Fibroblast of villous mesenchyme (primary cell): ENCODE measurements around the gene HTR4. TPM values are rescaled to one million over a fixed set of nuclear protein-coding genes. Genes with fewer than 3 reads are reported as not detected.

Source experiments
- DNase-seq: peaks from one replicate; pipeline ENCODE4 v3.0.0-alpha.2; 2010; ENCODE audit warnings: low read depth
- H3K4me3 ChIP-seq: 2 replicates; pipeline ENCODE4 v1.5.1; 2011; ENCODE audit warnings: low read depth, mild to moderate bottlenecking, low read length
- CTCF ChIP-seq: IDR thresholded peaks from 2 replicates; pipeline ENCODE4 v1.5.1; 2012; ENCODE audit warnings: low read depth, mild to moderate bottlenecking, low read length; ENCODE audit not compliant: insufficient read depth
- total RNA-seq: library from RNA; depleted of rRNA; stranded (reverse); fragments of >200 nt; gene quantifications from 2 replicates; pipeline ENCODE4 v1.2.3, GENCODE V29; 2012

Gene HTR4
- total RNA-seq, 1 donor, result not detected

GRCh38 chr5:148620696-148621095 is 33.6 kb downstream of the HTR4 start:
- DNase-seq, result no peak
- no peak overlapping the region for H3K4me3 ChIP-seq
- TF ChIP-seq CTCF, result no peak

GRCh38 chr5:148620091-148620490 is 34.2 kb downstream of the HTR4 start:
- TF ChIP-seq CTCF, result no peak
- H3K4me3 ChIP-seq, result no peak overlapping the region
- DNase-seq, result no peak

- TF ChIP-seq CTCF, result no peak
- no peak for DNase-seq
- H3K4me3 ChIP-seq, result no peak overlapping the region
These were observed 34.8 kb downstream of the HTR4 start for GRCh38 chr5:148619484-148619883.

GRCh38 chr5:148615644-148616275 is 38.6 kb downstream of the HTR4 start:
- no peak overlapping the region for H3K4me3 ChIP-seq
- DNase-seq, result no peak
- no peak for TF ChIP-seq CTCF

- no peak for TF ChIP-seq CTCF
- no peak overlapping the region for H3K4me3 ChIP-seq
- DNase-seq, result no peak
These were observed 46.9 kb downstream of the HTR4 start for GRCh38 chr5:148607406-148607805.

GRCh38 chr5:148606296-148606695 is 48.0 kb downstream of the HTR4 start:
- TF ChIP-seq CTCF, result no peak
- no peak overlapping the region for H3K4me3 ChIP-seq
- DNase-seq, result no peak

GRCh38 chr5:148599187-148599586 is 55.1 kb downstream of the HTR4 start:
- H3K4me3 ChIP-seq, result no peak overlapping the region
- no peak for TF ChIP-seq CTCF
- DNase-seq, result no peak
